NAMALWA (cell line): Measurements from ENCODE around the gene LAMTOR4.
"Not testable (repeated sequence)": the region's sequence is repeated elsewhere in the genome, so short reads cannot be mapped to it uniquely, and the experiment has no call there.

ENCODE experiments used
- DNase-seq: peaks from one replicate; pipeline ENCODE4 v3.0.0-alpha.2; 2015; ENCODE audit warnings: low spot score

LAMTOR4 gene

DNA sequence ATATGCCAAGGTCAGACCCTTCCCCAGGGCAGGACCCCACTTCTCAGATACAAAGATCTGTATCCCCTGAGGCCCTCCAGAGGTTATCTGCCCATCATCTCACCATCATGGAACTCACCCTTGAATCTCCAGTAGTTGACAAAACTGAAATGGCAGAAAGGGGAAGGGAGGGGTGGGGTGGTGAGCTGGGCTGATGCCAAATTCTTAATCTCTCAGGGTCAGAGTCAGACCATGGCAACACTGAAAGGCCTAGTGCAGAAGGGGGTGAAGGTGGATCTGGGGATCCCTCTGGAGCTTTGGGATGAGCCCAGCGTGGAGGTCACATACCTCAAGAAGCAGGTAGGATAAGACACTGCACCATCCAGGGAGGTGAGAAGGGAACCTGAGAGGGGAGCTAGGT lies 26.1 kb upstream of the LAMTOR4 start:
- peak; percentile 16 for DNase-seq

DNA sequence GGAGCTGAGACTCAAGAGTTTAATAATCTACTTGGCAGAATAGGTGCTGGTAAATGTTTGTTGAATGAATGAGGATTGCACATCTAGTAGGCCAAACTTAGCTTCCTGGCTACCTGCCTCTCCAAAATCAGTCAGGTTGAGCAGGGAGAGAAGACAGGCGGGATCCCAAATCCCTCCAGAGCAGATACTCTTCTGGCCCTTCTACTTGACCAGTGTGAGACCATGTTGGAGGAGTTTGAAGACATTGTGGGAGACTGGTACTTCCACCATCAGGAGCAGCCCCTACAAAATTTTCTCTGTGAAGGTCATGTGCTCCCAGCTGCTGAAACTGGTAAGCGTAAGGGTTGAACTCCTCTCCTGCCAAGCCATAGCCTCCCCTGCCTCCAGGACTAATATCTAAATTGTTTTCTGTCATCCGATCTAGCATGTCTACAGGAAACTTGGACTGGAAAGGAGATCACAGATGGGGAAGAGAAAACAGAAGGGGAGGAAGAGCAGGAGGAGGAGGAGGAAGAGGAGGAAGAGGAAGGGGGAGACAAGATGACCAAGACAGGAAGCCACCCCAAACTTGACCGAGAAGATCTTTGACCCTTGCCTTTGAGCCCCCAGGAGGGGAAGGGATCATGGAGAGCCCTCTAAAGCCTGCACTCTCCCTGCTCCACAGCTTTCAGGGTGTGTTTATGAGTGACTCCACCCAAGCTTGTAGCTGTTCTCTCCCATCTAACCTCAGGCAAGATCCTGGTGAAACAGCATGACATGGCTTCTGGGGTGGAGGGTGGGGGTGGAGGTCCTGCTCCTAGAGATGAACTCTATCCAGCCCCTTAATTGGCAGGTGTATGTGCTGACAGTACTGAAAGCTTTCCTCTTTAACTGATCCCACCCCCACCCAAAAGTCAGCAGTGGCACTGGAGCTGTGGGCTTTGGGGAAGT lies 24.2 kb upstream of the LAMTOR4 start:
- DNase-seq: no peak

DNA sequence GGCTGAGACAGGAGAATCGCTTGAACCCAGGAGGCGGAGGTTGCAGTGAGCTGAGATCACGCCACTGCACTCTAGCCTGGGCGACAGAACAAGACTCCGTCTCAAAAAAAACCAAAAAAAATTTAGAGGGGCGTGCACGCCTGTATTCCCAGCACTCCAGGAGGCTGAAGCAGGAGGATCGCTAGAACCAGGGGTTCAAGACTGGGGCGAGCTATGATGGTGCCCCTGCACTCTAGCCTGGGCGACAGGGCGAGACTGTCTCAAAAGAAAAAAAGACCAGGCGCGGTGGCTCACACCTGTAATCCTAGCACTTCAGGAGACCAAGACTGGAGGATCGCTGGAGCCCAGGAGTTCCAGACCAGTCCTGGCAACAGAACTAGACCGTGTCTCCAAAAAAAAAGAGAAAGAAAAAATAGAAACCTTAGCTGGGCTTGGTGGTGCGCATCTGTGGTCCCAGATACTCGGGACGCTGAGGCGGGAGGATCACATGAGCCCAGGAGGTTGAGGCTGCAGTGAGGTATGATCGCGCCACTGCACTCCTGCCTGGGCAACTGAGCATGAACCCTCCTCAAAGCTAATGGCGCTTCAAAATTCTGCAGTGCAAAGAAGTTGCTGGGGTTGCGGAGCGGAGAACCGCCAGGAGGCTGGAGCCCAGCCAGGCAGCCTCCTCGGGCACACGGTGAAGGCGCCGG lies 22.3 kb upstream of the LAMTOR4 start:
- DNase-seq: no peak

DNA sequence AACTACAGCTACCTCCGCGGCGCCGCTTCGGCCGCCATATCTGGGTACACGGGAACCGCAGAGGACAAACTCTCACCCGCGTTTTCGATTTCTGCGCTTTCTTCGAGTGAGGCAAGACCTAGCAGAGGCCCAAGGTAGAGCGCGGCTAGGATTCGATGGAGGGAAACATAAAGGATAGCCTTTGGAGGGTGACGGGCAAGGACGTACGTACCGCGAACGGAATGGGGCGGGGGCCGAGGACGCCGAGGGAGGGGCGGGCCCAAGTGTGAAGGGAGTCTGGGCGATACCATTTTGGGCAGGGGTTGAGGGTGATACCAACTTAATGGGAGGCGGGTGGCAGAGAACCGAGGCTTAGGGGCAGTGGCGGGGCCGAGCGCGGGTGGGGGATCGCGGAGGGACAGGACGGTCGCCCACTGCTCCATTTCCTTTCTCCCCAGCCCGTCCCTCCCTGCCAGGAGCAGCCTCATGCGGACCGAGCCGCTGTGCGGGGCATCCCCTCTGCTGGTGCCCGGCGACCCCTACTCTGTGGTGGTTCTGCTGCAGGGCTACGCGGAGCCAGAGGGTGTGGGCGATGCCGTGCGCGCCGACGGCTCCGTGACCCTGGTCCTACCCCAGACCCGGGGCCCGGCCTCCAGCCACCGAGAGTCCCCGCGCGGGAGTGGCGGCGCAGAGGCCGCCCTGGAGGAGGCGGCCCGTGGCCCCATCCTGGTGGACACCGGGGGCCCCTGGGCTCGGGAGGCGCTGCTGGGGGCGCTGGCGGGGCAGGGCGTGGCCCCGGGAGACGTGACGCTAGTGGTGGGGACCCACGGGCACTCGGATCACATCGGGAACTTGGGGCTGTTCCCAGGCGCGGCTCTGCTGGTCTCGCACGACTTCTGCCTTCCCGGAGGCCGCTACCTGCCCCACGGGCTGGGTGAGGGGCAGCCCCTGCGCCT lies 21.5 kb upstream of the LAMTOR4 start, which contains the start of gene MBLAC1:
Gene MBLAC1 (plus strand): TSS at position 37 of the 935 bp plus-strand sequence. CDS start 429 bp downstream, at position 466.
- DNase-seq: peak; percentile 96

DNA sequence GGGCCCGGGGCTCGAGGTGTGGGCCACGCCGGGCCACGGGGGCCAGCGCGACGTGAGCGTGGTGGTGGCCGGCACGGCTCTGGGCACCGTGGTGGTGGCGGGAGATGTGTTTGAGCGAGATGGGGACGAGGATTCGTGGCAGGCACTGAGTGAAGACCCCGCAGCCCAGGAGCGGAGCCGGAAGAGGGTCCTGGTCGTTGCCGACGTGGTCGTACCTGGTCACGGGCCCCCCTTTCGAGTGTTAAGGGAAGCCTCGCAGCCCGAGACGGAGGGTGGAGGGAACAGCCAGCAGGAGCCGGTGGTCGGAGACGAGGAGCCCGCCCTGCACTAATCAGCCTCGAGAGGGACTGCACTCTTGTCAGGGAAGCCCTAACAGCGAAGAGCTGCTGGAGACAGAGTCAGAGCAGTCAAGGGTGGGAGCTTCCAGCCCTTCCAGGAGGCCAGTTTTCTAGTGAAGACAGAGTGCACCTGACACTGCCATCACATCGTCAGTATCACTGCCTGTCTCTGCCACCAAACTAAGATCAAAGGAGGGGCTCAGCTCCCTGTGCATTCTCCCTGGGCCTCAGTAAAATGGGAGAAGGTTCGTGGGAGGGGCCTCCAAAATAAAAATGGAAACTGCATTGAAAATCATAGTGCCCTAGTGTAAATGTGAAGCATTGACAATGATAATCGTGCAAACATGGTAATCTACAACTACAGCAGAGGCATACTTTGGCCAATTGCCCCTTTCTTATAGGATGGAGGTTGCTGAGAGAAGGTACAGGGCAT lies 20.7 kb upstream of the LAMTOR4 start:
- DNase-seq: peak; percentile 80

DNA sequence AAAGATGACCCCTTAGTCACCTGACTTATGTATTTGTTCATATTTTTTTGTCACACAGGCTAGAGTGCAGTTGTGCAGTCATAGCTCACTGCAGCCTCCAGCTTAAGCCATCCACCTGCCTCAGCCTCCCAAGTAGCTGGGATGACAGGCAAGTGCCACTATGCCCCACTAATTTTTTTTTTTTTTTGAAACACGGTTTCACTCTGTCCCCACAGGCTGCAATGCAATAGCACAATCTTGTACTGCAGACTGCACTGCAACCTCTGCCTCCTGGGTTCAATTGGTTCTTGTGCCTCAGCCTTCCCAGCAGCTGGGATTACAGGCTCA lies 20.1 kb upstream of the LAMTOR4 start:
- DNase-seq: peak; percentile 36

DNA sequence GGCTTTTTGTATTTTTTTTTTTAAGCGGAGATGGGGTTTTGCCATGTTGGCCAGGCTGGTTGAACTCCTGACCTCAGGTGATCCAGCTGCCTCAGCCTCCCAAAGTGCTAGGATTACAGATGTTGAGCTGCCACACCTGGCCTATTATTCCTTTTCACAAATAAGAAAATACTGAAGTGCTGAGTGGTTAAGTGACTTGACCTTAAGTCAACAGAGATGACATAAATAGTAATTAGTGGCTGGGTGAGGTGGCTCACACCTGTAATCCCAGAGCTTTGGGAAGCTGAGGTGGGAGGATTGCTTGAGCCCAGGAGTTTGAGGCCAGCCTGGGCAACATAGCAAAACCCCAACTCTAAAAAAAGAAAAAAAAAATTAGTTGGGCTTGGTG lies 18.5 kb upstream of the LAMTOR4 start:
- peak; percentile 9 for DNase-seq

DNA sequence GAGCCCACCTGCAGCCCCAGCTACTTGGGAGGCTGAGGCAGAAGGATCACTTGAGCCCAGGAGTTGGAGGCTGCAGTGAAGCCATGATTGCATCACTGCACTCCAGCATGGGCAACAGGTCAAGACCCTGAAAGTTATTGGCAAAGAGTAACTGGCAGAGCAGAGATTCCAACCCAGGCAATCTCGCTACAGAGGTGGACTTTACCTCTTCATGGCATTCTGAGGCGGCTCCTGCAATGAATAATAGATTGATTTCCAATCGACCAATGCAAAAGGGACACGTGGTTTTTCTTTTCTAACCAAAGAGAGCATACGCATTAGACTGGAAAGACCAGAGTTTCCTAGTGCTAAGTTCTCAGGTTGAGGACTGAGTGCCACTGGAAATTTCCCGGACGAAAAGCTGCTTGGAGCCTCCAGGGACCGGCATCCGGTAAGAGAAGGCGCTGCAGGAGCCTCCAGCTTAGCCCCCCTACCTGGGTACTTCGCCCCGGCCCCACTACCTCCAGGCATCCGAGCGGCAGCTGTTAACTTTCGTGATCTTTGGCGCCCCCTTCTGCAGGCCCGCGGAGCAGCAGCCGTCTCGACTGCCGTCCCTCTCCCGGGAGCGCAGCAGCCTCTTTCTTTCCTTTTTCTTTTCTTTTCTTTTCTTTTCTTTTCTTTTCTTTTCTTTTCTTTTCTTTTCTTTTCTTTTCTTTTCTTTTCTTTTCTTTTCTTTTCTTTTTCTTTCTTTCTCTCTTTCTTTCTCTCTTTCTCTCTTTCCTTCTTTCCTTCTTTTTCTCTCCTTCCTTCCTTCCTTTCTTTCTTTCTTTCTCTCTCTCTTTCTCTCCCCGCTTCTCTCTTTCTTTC lies 17.9 kb upstream of the LAMTOR4 start:
- DNase-seq: peak; percentile 86

DNA sequence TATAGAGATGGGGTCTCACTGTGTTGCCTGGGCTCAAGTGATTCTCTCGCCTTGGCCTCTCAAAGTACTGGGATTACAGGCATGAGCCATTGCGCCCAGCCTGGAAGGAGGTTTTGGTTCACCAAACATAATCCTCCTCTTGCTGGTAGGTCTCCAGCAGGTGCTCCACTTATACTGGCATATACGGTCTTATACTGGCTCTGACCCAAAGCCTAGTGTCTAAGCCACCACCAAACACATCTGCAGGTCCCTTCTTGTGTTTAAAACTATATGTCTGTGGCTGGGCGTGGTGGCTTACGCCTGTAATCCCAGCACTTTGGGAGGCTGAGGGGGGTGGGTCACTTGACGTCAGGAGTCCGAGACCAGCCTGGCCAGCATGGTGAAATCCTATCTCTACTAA lies 16.6 kb upstream of the LAMTOR4 start:
- DNase-seq: no peak

DNA sequence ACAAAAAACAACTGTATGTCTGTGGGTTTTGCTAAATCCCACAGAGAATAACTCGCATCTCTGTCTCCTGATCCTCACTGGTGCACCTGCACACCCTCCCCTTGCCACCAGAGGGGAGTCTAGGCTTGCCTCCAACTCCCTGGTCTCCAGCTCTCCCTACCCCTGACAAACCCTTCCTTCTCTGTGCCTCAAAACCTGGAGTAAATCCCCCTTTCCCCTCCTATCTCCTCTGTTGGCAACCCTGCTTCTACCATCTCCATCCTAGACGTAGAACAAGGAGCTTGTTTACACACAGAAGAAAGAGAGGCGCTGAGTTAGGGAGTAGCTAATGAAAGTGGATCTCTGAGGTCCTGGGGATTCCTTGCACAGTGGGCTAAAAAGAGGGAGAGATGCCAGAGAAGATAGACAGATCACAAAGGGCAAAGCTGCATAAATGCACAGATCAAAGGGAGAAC lies 16.0 kb upstream of the LAMTOR4 start:
- peak; percentile 67 for DNase-seq

DNA sequence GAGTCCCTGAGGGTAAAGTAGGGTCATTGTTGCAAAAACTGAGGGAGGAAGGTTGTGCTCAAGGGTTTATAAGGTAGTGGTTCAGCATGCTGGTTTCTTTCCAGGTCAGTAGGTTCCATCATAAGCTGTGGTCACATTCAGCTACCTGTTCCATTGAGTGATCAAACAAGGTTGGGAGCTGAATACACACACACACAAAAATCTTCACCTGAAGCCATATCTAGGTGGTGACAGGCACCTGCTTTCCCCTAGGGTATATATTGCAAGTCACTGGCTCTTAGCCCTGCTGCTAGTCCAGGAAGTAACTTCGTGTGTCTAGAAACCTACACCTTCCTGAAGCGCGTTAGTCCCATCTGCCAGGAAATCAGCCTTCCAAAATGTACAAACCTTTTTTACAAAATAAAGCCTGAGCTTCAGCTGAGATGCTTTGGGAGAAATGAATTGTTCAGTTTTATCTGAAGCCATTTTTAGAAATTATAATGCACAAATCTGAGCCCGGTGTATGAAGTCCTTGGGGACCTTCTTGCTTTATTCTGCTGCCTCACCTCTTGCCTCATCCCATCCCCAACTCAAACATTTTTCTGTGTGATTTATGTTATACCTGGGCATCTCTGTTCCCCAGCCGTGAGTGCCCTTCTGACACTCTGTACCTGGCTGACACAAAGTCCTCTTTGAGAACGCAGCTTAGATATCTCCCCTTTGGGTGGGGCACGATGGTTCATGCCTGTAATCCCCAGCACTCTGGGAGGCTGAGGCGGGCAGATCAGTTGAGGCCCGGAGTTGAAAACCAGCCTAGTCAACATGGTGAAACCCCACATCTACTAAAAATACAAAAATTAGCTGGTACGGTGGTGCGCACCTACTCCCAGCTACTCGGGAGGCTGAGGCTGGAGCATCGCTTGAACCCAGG lies 10.6 kb upstream of the LAMTOR4 start:
- peak; percentile 19 for DNase-seq

DNA sequence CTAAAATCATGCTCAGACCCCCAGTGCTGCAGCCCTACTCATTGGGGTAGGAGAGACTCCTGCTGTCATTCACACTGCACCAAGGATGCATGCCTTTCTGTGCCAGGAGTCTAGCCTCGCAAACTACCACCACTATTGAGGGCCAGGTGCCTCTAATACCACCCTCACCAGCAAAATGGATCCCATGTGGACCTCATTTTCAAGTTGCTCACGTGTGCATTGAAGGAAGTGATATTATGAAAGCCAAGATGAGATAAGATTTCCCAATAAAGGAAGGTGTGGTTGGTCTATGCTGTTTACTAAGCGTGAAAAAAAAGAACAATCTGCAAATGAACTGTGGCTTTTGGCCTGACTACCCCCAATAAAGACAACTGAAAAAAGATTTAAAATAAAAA lies 7.2 kb upstream of the LAMTOR4 start:
- DNase-seq: peak; percentile 17

DNA sequence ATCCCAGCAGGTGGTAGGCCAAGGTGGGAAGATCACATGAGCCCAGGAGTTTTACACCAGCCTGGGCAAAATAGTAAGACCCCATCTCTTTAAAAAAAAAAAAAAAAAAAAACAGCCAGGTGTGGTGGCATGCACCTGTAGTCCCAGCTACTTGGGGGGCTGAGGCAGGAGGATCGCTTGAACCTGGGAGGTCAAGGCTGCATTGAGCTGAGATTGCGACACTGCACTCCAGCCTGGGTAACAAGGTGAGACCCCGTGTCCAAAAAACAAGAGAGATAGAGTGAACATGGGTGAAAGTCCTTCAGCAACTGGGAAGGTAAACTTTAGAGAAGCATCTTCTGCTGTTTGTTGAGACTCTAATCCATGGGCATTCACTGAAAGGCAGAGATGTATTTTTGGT lies 6.3 kb upstream of the LAMTOR4 start:
- DNase-seq: no peak

DNA sequence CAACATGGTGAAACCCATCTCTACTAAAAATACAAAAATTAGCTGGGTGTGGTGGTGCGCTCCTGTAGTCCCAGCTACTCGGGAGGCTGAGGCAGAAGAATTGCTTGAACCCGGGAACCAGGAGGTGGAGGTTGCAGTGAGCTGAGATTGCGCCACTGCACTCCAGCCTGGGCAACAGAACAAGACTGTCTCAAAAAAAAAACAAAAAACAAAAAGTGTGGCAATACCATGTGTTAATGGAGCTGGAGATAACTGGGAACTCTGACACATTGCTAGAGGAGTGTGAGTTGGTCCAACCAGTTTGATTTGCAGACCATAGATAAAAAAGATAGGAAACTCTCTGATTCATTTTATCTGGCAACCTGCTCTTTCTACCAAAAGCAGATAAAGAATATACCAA lies 2.4 kb upstream of the LAMTOR4 start:
- DNase-seq: not testable (repeated sequence)

DNA sequence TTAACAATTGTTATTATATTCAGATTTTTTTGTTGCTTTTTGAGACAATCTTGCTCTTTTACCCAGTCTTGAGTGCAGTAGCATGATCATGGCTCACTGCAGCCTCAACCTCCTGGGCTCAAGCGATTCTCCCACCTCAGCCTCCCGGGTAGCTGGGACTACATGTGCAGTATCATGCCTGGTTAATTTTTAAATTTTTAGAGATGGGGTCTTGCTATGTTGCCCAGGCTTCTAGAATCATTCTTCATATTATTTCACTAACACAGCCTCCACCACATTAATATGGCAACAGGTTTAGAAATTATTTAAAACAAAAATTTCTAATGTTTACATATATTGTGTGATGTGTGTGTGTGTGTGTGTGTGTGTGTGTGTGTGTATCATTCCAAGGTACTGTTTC lies 1.4 kb upstream of the LAMTOR4 start:
- no peak for DNase-seq

DNA sequence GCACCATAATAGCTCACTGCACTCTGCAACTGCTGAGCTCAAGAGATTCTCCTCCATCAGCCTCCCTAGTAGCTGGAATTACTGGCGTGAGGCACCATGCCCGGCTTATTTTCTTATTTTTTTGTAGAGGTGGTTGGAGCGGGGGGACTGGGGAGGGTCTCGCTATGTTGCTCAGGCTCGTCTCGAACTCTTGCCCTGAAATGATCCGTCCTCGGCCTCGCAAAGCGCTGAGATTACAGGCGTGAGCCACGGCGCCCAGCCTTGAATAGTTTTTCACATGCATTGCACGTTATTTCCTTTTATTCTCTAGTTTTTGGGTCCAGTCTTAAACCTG lies 526 bp upstream of the LAMTOR4 start:
- no peak for DNase-seq

DNA sequence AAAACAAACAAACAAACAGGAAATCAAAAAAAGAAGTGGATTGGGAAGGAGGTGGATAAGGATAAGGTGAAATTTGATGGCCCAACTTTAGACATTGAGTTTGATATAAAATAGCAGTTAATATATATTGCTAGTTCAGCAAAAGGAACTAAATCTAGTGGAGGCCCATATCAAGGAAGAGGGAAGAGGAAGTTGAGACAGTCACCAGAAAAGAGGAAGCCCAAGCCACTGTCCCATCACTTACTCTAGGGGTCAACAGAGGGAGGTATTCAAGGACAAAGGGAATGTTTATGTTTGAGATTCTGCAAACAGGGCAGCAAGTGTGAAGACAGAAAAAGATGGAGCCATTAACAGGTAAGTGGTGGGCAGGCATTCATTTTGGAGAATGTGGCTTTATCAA lies 3.7 kb downstream of the LAMTOR4 start:
- DNase-seq: peak; percentile 64

DNA sequence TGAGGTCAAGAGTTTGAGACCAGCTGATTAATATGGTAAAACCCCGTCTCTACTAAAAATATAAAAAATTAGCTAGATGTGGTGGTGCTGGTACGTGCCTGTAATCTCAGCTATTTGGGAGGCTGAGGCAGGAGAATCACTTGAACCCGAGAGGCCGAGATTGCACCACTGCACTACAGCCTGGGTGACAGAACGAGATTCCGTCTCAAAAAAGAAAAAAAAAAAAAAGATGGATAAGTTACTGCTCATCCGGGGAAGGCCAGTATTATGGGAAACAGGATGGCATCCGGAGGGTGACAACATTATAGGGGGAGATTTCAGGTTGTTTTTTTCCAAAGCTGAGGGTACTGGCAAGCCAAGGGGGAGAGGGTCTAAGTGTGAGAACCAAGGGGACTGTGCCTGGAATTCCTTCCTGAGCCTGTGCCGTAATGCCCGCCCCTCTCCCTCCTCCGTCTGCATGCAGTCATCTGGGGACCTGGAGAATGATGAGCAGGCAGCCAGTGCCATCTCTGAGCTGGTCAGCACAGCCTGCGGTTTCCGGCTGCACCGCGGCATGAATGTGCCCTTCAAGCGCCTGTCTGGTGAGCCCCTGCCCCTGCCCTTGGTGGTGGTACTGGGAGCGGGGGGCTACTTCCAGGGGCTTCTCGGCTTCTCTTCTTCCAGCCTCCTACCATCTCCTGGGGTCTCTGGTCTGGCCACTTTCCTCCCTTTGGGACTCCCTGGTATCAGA lies 4.4 kb downstream of the LAMTOR4 start:
- DNase-seq: no peak
